ENCODE measurements around the gene FZD1.
A peak's percentile ranks its signal among the peaks of the same experiment; 100 is the strongest.

Gene FZD1

DNA sequence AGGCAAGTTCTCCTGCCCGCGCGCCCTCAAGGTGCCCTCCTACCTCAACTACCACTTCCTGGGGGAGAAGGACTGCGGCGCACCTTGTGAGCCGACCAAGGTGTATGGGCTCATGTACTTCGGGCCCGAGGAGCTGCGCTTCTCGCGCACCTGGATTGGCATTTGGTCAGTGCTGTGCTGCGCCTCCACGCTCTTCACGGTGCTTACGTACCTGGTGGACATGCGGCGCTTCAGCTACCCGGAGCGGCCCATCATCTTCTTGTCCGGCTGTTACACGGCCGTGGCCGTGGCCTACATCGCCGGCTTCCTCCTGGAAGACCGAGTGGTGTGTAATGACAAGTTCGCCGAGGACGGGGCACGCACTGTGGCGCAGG lies 1.4 kb downstream of the FZD1 start:
- DNase-seq: no peak

- no peak for DNase-seq
Observed at GRCh38 chr7:91266067-91266688, 1.9 kb downstream of the FZD1 start.

GRCh38 chr7:91266689-91267090 lies 2.5 kb downstream of the FZD1 start:
- DNase-seq: no peak

- no peak for DNase-seq
Observed at GRCh38 chr7:91267171-91267955, 3.1 kb downstream of the FZD1 start.

- DNase-seq: no peak
Observed at GRCh38 chr7:91270372-91270771, 6.1 kb downstream of the FZD1 start.

- DNase-seq: no peak
Observed at GRCh38 chr7:91276909-91277308, 12.7 kb downstream of the FZD1 start.

DNA sequence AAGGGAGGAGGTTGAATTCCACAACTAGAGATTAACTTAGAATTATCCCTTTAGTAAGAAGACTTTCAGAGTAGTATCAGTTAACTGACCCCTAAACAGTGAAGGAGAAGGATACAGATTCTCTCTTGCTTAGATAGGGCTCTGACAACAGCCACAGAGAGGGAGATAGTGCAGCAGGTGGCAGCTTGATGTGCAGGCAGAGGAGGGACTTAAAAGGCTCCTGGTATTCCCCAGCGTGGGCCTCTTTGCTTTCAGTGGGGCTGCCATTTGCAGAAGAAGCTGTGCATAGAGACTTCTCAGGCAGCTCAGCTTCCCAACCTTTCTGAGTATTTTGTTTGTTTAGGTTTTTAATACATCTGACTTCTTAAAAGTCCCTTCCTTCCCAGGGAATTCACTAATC lies 16.0 kb downstream of the FZD1 start:
- no peak for DNase-seq

DNA sequence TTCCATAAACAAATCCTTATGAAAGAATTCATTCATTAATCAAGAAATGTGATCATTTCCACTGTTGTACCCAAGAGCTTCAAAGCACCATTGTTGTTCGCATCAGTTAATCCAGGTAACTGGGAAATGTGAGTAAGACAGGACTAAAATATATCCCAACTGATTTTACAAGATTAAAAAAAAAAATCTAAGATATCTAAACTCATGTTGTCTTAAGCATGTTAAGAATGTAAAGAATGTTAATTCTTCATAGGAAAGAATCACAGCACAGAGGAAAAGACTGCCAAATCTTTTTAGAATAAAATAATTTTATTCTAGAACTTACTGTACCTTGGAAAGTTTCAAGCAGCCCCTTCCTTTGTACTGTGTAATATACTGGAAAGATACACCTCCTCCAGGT lies 16.4 kb downstream of the FZD1 start:
- DNase-seq: no peak

GRCh38 chr7:91285696-91286355 lies 21.6 kb downstream of the FZD1 start:
- DNase-seq: peak; percentile 43 to 79 (median 69)

GRCh38 chr7:91286432-91286831 lies 22.2 kb downstream of the FZD1 start:
- DNase-seq: no peak

DNA sequence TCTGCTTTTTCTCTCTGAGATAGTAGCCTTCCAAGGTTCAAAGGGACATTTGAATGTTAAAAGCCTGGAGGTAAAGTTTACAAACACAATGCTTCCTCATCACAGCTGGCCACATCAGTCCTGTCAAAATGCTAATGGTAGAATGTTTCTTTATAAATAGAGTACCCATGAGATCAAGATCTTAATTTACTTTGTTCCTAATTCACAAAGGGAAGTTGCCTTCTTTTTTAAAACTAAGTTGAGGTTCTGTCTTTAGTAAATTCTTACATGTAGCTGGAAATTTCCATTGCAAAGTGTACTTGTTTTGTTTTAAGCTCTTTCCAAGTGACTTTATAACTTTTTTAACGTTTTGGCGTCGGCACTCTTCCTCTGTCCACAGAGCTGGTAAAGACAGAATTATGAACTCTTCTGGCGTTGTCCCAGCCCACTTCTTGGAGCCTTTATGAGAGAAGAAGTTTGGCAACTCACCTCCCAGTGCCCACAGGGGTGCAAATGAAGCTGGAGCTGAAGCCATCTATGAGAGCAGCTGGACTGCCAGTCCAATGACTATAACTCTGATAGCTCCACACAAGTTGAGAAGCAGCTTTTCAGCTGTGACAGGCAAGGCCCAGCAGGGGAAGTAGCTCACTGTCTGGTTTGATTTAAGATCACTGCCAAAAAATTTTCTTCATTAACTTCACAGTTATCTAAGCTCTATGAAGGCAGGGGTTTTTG lies 23.3 kb downstream of the FZD1 start:
- peak; percentile 36 to 47 (median 39) for DNase-seq

DNA sequence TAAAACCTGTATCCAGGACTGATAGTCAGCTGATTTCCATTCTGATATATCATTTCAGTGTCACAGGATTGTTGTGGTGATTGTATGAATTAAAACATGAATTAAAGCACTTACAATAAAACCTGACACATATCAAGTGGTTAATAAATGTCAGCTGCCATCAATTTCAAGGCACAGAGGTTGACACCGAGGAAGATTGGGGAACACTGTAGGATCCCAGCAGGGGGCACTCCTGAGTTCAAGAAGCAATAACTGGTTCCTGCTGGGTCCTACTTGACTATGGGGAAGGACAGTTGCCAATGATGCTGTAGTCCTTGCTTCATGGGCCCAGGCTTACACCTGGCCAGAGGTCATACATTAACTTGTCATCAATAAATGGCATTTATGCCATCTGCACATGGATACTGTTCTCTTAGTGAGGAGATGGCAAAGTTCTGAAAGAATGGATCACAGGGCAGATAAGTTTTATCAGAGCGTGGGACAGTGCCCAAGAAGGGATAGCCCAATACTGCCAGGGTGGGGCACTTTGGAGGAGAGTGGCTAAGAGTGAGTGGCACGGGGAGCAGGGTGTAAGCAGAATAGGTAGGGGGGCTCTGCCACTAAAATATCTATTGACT lies 24.1 kb downstream of the FZD1 start:
- peak; percentile 57 to 85 (median 71) for DNase-seq

DNA sequence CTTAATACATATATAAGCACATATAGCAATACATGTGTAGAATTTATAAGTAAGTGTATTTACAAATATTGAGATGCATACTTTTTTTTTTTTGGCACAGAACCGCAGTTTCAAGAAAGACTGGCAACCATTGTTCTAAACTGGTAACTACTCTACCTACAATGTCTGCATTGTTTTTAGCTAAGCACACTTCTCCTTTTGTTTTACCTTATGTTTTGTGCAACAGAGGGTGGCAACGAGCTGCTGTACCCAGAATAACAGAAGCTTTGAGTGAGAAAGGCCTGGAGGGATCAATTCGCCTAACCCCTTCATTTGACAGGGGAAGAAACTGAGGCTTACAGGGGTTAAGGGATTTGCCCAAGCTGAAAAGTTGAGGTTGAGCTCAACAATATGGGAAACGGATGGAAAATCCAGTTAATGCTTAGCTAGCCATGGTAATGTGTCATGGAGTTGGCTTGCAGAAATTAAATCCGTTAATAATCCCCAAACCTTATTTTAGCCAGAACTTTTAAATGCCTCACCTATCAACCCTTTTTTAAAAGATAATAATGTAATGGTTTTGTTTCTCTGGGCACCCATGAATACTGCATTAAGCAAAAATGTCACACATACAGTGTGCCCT lies 25.5 kb downstream of the FZD1 start:
- DNase-seq: no peak

DNA sequence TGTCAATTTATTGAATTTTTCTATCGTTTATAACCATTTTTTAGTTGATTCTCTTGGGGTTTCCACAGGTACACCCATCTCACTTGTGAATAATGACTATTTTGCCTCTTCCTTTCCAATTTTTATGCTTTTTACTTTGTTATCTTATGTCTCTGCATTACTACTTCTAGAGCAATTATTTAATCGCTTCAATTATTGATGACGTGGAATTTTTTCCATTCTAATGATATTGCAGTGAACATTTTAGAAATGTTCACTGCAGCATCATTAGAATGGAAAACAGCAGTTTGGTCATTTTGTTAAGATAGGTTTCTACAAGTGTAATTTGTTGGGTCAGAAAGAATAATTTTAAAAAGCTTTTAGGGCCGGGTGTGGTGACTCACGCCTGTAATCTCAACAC lies 27.1 kb downstream of the FZD1 start:
- no peak for DNase-seq

GRCh38 chr7:91291902-91292301 lies 27.7 kb downstream of the FZD1 start:
- DNase-seq: no peak

DNA sequence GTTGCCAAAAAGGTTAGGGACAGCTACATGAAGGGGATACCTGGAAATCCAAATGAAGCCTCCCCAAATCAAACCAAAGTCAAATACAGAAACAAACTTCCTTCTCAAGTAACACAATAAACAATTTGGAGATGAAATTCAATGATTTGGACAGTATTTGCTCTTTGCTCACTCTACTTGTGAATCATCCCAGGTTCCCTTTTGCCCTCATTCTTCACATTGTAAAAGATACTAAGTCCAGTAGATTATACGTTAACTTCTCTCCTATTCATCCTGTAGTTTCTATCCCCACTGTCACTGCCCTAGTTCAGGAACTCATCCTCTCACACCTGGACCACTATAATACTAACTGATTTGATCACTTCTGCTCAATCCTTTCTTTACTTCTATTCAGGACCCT lies 28.3 kb downstream of the FZD1 start:
- DNase-seq: no peak

- DNase-seq: no peak
Observed at GRCh38 chr7:91293136-91293535, 28.9 kb downstream of the FZD1 start.

GRCh38 chr7:91293840-91294239 lies 29.6 kb downstream of the FZD1 start:
- no peak for DNase-seq

DNA sequence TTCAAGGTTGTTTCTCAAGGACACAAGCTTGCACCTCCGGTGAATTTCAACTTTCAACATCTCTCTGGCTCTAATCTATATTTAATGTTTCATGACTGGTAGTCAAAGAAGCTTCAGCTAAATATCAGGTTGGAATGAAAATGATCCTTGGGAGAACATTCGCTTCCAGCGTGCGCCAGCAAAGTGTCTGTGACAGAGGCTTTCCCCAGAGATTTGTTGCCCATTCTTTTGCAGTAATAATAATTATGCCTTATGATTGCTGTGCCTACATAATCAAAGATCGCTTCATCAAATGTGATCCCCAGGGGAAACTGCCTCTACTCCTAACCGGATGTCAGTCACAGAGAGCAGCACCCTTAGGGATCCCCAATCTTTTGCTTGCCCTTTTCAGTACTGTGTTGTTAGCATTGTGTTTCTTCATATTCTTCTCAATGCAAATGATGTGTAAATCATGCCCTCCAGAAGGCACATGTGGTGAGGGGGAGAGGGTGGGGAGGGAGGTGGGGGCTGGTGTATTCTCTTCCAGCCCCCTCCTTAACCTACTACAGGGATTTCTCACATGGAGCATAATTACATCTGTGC lies 30.5 kb downstream of the FZD1 start:
- no peak for DNase-seq

GRCh38 chr7:91295576-91295975 lies 31.3 kb downstream of the FZD1 start:
- no peak for DNase-seq

- DNase-seq: peak in 2 of 3 donors; percentile 56 to 64
Observed at GRCh38 chr7:91297939-91298338, 33.7 kb downstream of the FZD1 start.

Measured in suppressor macrophage treated with lipopolysaccharide for 1 hour (primary cell).